ENCODE measurements around the gene RBM24.
"Not testable (repeated sequence)": the region's sequence is repeated elsewhere in the genome, so short reads cannot be mapped to it uniquely, and the experiment has no call there.

The RBM24 gene

DNA sequence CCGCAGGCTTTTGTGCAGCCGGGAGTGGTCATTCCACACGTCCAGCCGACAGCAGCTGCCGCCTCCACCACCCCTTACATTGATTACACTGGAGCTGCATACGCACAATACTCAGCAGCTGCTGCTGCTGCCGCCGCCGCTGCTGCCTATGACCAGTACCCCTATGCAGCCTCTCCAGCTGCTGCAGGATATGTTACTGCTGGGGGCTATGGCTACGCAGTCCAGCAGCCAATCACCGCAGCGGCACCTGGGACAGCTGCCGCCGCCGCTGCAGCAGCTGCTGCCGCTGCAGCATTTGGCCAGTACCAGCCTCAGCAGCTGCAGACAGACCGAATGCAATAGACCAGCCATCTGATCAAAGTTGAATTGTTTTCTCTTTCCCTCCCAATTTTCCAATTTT is 10.6 kb downstream of the RBM24 start:
- no peak for DNase-seq (ENCODE audit: low read depth in 2 of 2)

GRCh38 chr6:17292600-17293133 is 11.5 kb downstream of the RBM24 start:
- no peak for DNase-seq (ENCODE audit: low read depth in 2 of 2)

- DNase-seq (ENCODE audit: low read depth in 2 of 2): no peak
These were observed 12.2 kb downstream of the RBM24 start for GRCh38 chr6:17293395-17293794.

- no peak for DNase-seq (ENCODE audit: low read depth in 2 of 2)
These were observed 16.3 kb downstream of the RBM24 start for GRCh38 chr6:17297271-17298080.

GRCh38 chr6:17298257-17298656 is 17.1 kb downstream of the RBM24 start:
- no peak for DNase-seq (ENCODE audit: low read depth in 2 of 2)

- DNase-seq (ENCODE audit: low read depth in 2 of 2): no peak
These were observed 18.1 kb downstream of the RBM24 start for GRCh38 chr6:17299222-17299621.

GRCh38 chr6:17299750-17300149 is 18.6 kb downstream of the RBM24 start:
- no peak for DNase-seq (ENCODE audit: low read depth in 2 of 2)

- no peak for DNase-seq (ENCODE audit: low read depth in 2 of 2)
These were observed 19.5 kb downstream of the RBM24 start for GRCh38 chr6:17300637-17301036.

- DNase-seq (ENCODE audit: low read depth in 2 of 2): no peak
These were observed 22.3 kb downstream of the RBM24 start for GRCh38 chr6:17303444-17303843.

DNA sequence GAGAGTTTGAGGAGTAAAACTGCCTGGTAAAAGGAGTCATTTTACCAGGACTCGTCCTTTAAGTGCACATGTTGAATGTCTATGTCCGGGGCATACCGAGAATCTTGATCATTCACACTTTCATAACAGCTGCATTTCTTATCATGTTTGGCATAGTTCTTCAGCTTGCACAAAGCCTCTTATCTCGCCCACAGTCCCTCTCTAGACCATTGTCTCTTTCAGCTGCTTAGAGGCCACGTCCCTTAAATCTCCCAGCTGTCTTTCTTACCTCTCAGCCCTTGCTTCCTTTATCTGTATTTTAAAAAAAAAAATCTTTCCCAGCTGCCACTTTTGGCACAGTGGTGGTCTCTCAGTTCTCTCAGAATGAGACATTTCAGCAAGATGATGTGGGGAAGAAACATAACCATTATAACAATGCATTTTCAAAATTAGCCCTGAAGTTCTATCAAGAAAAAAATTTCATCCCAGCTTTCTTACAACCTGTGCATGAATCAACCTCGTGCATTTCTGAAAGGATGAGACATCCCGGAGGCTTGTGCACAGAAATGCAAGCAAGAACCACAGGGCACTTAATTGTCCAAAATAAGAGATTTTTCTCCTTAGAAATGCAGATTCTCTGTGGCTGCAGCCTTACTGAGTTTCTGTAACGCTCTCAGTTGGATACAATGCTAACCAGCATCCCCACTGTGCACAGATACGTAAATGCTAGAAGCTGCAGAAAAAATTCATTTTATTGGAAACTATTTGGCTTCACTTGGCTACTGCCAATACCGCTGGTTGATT is 24.2 kb downstream of the RBM24 start:
- DNase-seq (ENCODE audit: low read depth in 2 of 2): no peak

GRCh38 chr6:17311595-17312311 is 30.6 kb downstream of the RBM24 start:
- DNase-seq (ENCODE audit: low read depth in 2 of 2): no peak

DNA sequence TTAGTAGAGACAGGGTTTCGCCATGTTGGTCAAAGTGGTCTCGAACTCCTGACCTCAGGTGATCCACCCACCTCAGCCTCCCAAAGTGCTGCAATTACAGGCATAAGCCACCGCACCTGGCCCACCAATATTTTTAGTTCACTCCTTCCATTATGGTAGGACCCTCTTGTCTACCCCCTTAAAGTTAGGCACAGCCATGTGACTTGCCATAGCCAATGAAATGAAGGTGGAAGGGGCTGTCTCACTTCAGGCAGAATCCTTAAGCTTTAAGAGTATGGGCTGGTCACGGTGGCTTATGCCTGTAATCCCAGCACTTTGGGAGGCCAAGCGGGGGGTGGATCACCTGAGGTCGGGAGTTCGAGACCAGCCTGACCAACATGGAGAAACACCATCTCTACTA is 32.1 kb downstream of the RBM24 start:
- DNase-seq (ENCODE audit: low read depth in 2 of 2): not testable (repeated sequence)

DNA sequence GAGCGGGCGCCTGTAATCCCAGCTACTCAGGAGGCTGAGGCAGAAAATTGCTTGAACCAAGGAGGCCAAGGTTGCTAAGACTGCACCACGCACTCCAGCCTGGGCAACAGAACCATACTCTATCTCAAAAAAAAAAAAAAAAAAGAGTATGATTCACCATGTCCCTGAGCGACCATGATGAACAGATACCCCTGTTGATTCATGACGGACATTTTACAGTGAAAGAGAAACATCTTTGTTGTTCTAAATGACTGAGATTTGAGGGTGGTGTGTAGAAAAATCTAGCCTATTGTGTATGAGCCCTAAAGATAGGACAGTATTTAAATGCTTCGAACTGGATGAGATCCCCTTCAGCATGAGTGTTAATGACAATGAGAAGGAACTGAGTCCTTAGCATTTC is 32.8 kb downstream of the RBM24 start:
- DNase-seq (ENCODE audit: low read depth in 2 of 2): no peak

DNA sequence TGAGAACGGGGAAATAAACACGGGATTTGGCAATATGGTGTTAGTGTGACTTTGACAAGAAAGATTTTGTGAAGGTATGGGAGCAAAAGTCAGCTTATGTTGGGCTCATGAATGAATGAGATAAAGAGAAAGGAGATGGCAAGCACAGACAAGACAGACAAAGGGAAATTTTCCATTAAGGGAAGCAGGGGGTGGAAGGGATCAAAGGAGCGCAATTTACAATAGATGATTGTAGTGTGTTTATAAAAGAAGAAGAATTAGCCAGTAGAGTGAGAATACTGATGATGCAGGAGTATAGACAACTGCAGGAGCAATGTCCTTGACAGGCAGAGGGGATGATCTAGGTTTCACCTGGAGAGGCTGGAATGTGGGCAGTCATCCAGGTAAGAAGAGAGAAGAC is 34.1 kb downstream of the RBM24 start:
- no peak for DNase-seq (ENCODE audit: low read depth in 2 of 2)

GRCh38 chr6:17318435-17319165 is 37.4 kb downstream of the RBM24 start:
- no peak for DNase-seq (ENCODE audit: low read depth in 2 of 2)

GRCh38 chr6:17320266-17320665 is 39.1 kb downstream of the RBM24 start:
- DNase-seq (ENCODE audit: low read depth in 2 of 2): not testable (repeated sequence)

GRCh38 chr6:17331238-17331637 is 50.1 kb downstream of the RBM24 start:
- DNase-seq (ENCODE audit: low read depth in 2 of 2): no peak

DNA sequence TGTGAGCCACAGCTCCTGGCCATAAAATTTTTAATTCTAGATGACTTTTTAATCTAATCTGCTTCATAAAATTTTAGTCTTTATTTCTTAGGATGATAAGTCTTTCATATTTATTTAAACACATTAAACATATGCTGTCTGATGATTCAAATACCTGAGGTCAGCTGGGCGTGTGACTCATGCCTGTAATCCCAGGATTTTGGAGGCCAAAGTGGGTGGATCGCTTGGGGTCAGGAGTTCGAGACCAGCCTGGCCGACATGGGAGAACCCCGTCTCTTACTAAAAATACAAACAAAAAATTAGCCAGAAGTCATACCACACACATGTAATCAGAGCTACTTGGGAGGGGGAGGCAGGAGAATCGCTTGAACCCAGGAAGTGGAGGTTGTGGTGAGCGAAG is 53.1 kb downstream of the RBM24 start:
- DNase-seq (ENCODE audit: low read depth in 2 of 2): no peak

GRCh38 chr6:17336425-17336824 is 55.3 kb downstream of the RBM24 start:
- no peak for DNase-seq (ENCODE audit: low read depth in 2 of 2)

- DNase-seq (ENCODE audit: low read depth in 2 of 2): no peak
These were observed 58.1 kb downstream of the RBM24 start for GRCh38 chr6:17339308-17339670.

DNA sequence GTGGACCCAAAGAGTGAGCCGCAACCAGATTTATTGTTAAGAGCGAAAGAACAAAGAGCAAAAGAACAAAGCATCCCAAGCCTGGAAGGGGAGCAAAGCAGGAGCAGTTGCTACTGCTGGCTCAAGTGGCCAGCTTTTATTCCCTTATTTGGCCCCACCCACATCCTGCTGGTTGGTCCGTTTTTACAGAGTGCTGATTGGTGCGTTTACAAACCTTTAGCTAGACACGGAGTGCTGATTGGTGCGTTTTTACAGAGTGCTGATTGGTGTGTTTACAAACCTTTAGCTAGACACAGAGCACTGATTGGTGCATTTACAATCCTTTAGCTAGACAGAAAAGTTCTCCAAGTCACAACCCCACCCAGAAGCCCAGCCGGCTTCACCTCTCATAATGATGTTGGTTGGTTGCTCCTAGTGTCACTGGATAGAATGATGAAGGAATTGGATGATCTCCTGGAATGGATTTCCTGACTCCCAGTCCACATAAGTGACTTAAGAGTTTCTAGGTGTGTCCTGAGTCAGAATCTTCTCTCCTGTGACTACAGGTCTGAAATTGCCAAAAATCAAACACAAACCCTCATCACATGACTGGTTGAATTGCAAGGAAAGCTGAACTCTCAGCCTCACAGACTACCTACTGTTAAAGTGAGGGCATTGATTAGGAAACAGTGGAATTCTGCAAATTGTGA is 60.1 kb downstream of the RBM24 start:
- no peak for DNase-seq (ENCODE audit: low read depth in 2 of 2)
